ES-I3 (cell line): ENCODE results near the gene PLPP4.

Experiments
- H3K36me3 ChIP-seq: 2 replicates; pipeline ENCODE4 v1.6.1; 2013; ENCODE audit warnings: mild to moderate bottlenecking, low read length, control low read depth, moderate library complexity; ENCODE audit not compliant: insufficient read depth
- H3K4me1 ChIP-seq: 2 replicates; pipeline ENCODE4 v1.6.1; 2013; ENCODE audit warnings: mild to moderate bottlenecking, control low read depth, low read length; ENCODE audit not compliant: insufficient read depth
- H3K9ac ChIP-seq: 2 replicates; pipeline ENCODE4 v1.6.1; 2013; ENCODE audit warnings: low read depth, mild to moderate bottlenecking, low read length, moderate library complexity
- H3K9me3 ChIP-seq: 2 replicates; pipeline ENCODE4 v1.6.1; 2013; ENCODE audit warnings: mild to moderate bottlenecking, low read length, moderate library complexity; ENCODE audit not compliant: control insufficient read depth, insufficient read depth

Gene PLPP4

GRCh38 chr10:120465138-120465537 is 8.1 kb downstream of the PLPP4 start:
- Histone ChIP-seq H3K4me1 (no peaks in the 10 kb centered on the region), H3K36me3 (no peaks in the 10 kb centered on the region), H3K9me3 (no peaks in the 10 kb centered on the region), H3K9ac (no peak overlapping the region)

- H3K9me3 ChIP-seq = no peaks in the 10 kb centered on the region
- no peak overlapping the region for H3K9ac ChIP-seq
- no peaks in the 10 kb centered on the region for H3K4me1 ChIP-seq
- no peaks in the 10 kb centered on the region for H3K36me3 ChIP-seq
These were observed 9.0 kb downstream of the PLPP4 start for GRCh38 chr10:120466006-120466405.

- no peak overlapping the region for H3K9ac ChIP-seq
These were observed 16.6 kb downstream of the PLPP4 start for GRCh38 chr10:120473593-120473992.

GRCh38 chr10:120474956-120475355 is 17.9 kb downstream of the PLPP4 start:
- Histone ChIP-seq H3K9me3 (no peaks in the 10 kb centered on the region), H3K36me3 (no peaks in the 10 kb centered on the region), H3K4me1 (peaks cover 3% of the 10 kb centered on the region; the same call in 1 of the 2 replicates)

More at GRCh38 chr10:120473593-120473992, 16.6 kb downstream of the PLPP4 start:
- Histone ChIP-seq H3K9me3 (no peaks in the 10 kb centered on the region), H3K36me3 (no peaks in the 10 kb centered on the region), H3K4me1 (peaks cover 3% of the 10 kb centered on the region; the same call in 1 of the 2 replicates)

GRCh38 chr10:120475844-120476791 is 19.1 kb downstream of the PLPP4 start:
- H3K9ac ChIP-seq = no peak overlapping the region
- H3K4me1 ChIP-seq = peaks cover 3% of the 10 kb centered on the region; the same call in 1 of the 2 replicates
- no peaks in the 10 kb centered on the region for H3K36me3 ChIP-seq
- no peaks in the 10 kb centered on the region for H3K9me3 ChIP-seq

More at GRCh38 chr10:120474956-120475355, 17.9 kb downstream of the PLPP4 start:
- H3K9ac ChIP-seq = no peak overlapping the region

GRCh38 chr10:120477021-120477742 is 20.2 kb downstream of the PLPP4 start:
- Histone ChIP-seq H3K9me3 (no peaks in the 10 kb centered on the region; the same call in 1 of the 2 replicates), H3K36me3 (no peaks in the 10 kb centered on the region), H3K4me1 (peaks cover 3% of the 10 kb centered on the region; the same call in 1 of the 2 replicates), H3K9ac (no peak overlapping the region)

GRCh38 chr10:120477743-120478141 is 20.7 kb downstream of the PLPP4 start:
- no peaks in the 10 kb centered on the region; the same call in 1 of the 2 replicates for H3K9me3 ChIP-seq
- peaks cover 3% of the 10 kb centered on the region; the same call in 1 of the 2 replicates for H3K4me1 ChIP-seq
- H3K9ac ChIP-seq = no peak overlapping the region
- no peaks in the 10 kb centered on the region for H3K36me3 ChIP-seq

GRCh38 chr10:120478386-120478785 is 21.4 kb downstream of the PLPP4 start:
- no peaks in the 10 kb centered on the region for H3K36me3 ChIP-seq
- H3K9me3 ChIP-seq = no peaks in the 10 kb centered on the region; the same call in 1 of the 2 replicates
- H3K4me1 ChIP-seq = peaks cover 3% of the 10 kb centered on the region; the same call in 1 of the 2 replicates
- H3K9ac ChIP-seq = no peak overlapping the region

GRCh38 chr10:120479506-120479905 is 22.5 kb downstream of the PLPP4 start:
- Histone ChIP-seq H3K4me1 (peaks cover 3% of the 10 kb centered on the region; the same call in 1 of the 2 replicates), H3K9ac (no peak overlapping the region), H3K9me3 (no peaks in the 10 kb centered on the region; the same call in 1 of the 2 replicates), H3K36me3 (no peaks in the 10 kb centered on the region)

GRCh38 chr10:120480065-120480600 is 23.1 kb downstream of the PLPP4 start:
- Histone ChIP-seq H3K9me3 (no peaks in the 10 kb centered on the region; the same call in 1 of the 2 replicates), H3K9ac (no peak overlapping the region), H3K36me3 (no peaks in the 10 kb centered on the region), H3K4me1 (peaks cover 3% of the 10 kb centered on the region; the same call in 1 of the 2 replicates)

- Histone ChIP-seq H3K9me3 (no peaks in the 10 kb centered on the region; the same call in 1 of the 2 replicates), H3K9ac (no peak overlapping the region), H3K4me1 (peaks cover 3% of the 10 kb centered on the region; the same call in 1 of the 2 replicates), H3K36me3 (no peaks in the 10 kb centered on the region)
These were observed 23.8 kb downstream of the PLPP4 start for GRCh38 chr10:120480848-120481247.

- Histone ChIP-seq H3K9ac (no peak overlapping the region), H3K4me1 (no peaks in the 10 kb centered on the region), H3K9me3 (no peaks in the 10 kb centered on the region; the same call in 1 of the 2 replicates), H3K36me3 (no peaks in the 10 kb centered on the region)
These were observed 26.0 kb downstream of the PLPP4 start for GRCh38 chr10:120483006-120483405.

GRCh38 chr10:120483651-120484301 is 26.7 kb downstream of the PLPP4 start:
- H3K36me3 ChIP-seq = no peaks in the 10 kb centered on the region
- H3K9me3 ChIP-seq = no peaks in the 10 kb centered on the region; the same call in 1 of the 2 replicates
- no peaks in the 10 kb centered on the region for H3K4me1 ChIP-seq
- no peak overlapping the region for H3K9ac ChIP-seq
